ENCODE data around the gene SYNRG. TPM values are rescaled to one million over a fixed set of nuclear protein-coding genes. Genes with fewer than 3 reads are reported as not detected.
A peak's percentile ranks its signal among the peaks of the same experiment; 100 is the strongest.
"Not testable (repeated sequence)": the region's sequence is repeated elsewhere in the genome, so short reads cannot be mapped to it uniquely, and the experiment has no call there.

The SYNRG gene
- 65.4 TPM for total RNA-seq

GRCh38 chr17:37609170-37610040, at the start of gene SYNRG:
TSS of gene SYNRG (minus strand) at chr17:37609418. CDS start at chr17:37609355, 63 bp downstream.
- peak; percentile 95 for DNase-seq (ENCODE audit: low spot score)

GRCh38 chr17:37657202-37657601, 48.0 kb upstream of the SYNRG start:
- DNase-seq (ENCODE audit: low spot score) = no peak

- no peak for DNase-seq (ENCODE audit: low spot score)
Observed at GRCh38 chr17:37651849-37652248, 42.6 kb upstream of the SYNRG start.

- DNase-seq (ENCODE audit: low spot score) = no peak
Observed at GRCh38 chr17:37650419-37651003, 41.3 kb upstream of the SYNRG start.

- no peak for DNase-seq (ENCODE audit: low spot score)
Observed at GRCh38 chr17:37648555-37648954, 39.3 kb upstream of the SYNRG start.

GRCh38 chr17:37647856-37648255, 38.6 kb upstream of the SYNRG start:
- no peak for DNase-seq (ENCODE audit: low spot score)

- no peak for DNase-seq (ENCODE audit: low spot score)
Observed at GRCh38 chr17:37643869-37644268, 34.7 kb upstream of the SYNRG start.

GRCh38 chr17:37643118-37643766, 34.0 kb upstream of the SYNRG start, which contains the start of gene DDX52:
TSS of gene DDX52 (minus strand) at chr17:37643446. CDS start at chr17:37643420, 26 bp downstream.
- DNase-seq (ENCODE audit: low spot score) = peak; percentile 91

GRCh38 chr17:37642681-37643080, 33.5 kb upstream of the SYNRG start:
- no peak for DNase-seq (ENCODE audit: low spot score)

GRCh38 chr17:37640015-37640414, 30.8 kb upstream of the SYNRG start:
- no peak for DNase-seq (ENCODE audit: low spot score)

GRCh38 chr17:37637956-37638355, 28.7 kb upstream of the SYNRG start:
- no peak for DNase-seq (ENCODE audit: low spot score)

- DNase-seq (ENCODE audit: low spot score) = not testable (repeated sequence)
Observed at GRCh38 chr17:37616430-37616829, 7.2 kb upstream of the SYNRG start.

GRCh38 chr17:37614823-37615222, 5.6 kb upstream of the SYNRG start:
- no peak for DNase-seq (ENCODE audit: low spot score)

GRCh38 chr17:37614391-37614790, 5.2 kb upstream of the SYNRG start:
- no peak for DNase-seq (ENCODE audit: low spot score)

GRCh38 chr17:37610971-37611370, 1.8 kb upstream of the SYNRG start:
- no peak for DNase-seq (ENCODE audit: low spot score)

- DNase-seq (ENCODE audit: low spot score) = not testable (repeated sequence)
Observed at GRCh38 chr17:37610041-37610420, 813 bp upstream of the SYNRG start.

- DNase-seq (ENCODE audit: low spot score) = no peak
Observed at GRCh38 chr17:37608351-37609169, 658 bp downstream of the SYNRG start.

- DNase-seq (ENCODE audit: low spot score) = no peak
Observed at GRCh38 chr17:37607637-37608331, 1.4 kb downstream of the SYNRG start.

- no peak for DNase-seq (ENCODE audit: low spot score)
Observed at GRCh38 chr17:37605813-37606505, 3.3 kb downstream of the SYNRG start.

- no peak for DNase-seq (ENCODE audit: low spot score)
Observed at GRCh38 chr17:37605081-37605480, 4.1 kb downstream of the SYNRG start.

GRCh38 chr17:37604556-37604955, 4.7 kb downstream of the SYNRG start:
- DNase-seq (ENCODE audit: low spot score) = no peak

Data from ureter (tissue), 1 donor.